Activated CD8-positive, alpha-beta memory T cell treated with anti-CD3 and anti-CD28 coated beads for 36 hours (primary cell): ENCODE measurements around the gene G3BP2. TPM values are rescaled to one million over a fixed set of nuclear protein-coding genes. Genes with fewer than 3 reads are reported as not detected.

Experiments
- CTCF ChIA-PET: fragments of 350-600 bp; sonication (Branson Sonifier 250); formaldehyde crosslinking; loops from one replicate; lab custom pipeline; 2021; ENCODE audit warnings: antibody characterized with exemption; lab: Charles Lee
- POLR2A ChIA-PET: fragments of 350-600 bp; sonication (Branson Sonifier 250); formaldehyde crosslinking; loops from one replicate; lab custom pipeline; 2021; ENCODE audit warnings: antibody characterized with exemption; lab: Charles Lee
- total RNA-seq, 2 experiments: library from RNA; stranded (reverse); gene quantifications; one replicate each; pipeline ENCODE4 v1.2.3, GENCODE V29; 2021

G3BP2 gene
- total RNA-seq, 2 experiments from 2014 or later: 195 to 201 TPM

- CTCF ChIA-PET: interaction anchor here (1.5 to 1.6 kb wide), 2 partner anchors 50 to 144 kb away, joined by 4 read pairs; no protein-coding TSS in a partner anchor
- POLR2A ChIA-PET: no interaction called here
Observed at GRCh38 chr4:75658876-75659275, 14.3 kb downstream of the G3BP2 start.

GRCh38 chr4:75655562-75655961 is 17.6 kb downstream of the G3BP2 start:
- CTCF ChIA-PET: interaction anchor here (0.9 to 1.5 kb wide), 2 partner anchors 10 to 53 kb away, joined by 3 to 4 read pairs; no protein-coding TSS in a partner anchor
- POLR2A ChIA-PET: interaction anchor here (0.9 to 1.1 kb wide), 2 partner anchors 13 to 17 kb away, joined by 3 to 4 read pairs; no protein-coding TSS in a partner anchor

- POLR2A ChIA-PET: interaction anchor here (1.1 kb wide), 1 partner anchor 18 kb away, joined by 4 read pairs; no protein-coding TSS in a partner anchor
- CTCF ChIA-PET: interaction anchor here (1.2 to 1.5 kb wide), 2 partner anchors 53 to 69 kb away, joined by 4 to 5 read pairs; partner anchors contain the start of gene USO1
Observed at GRCh38 chr4:75654905-75655304, 18.3 kb downstream of the G3BP2 start.

- ChIA-PET CTCF (interaction anchor here (0.6 to 1.5 kb wide), 4 partner anchors 54 to 622 kb away, joined by 3 to 5 read pairs (median 4); partner anchors contain the start of gene USO1), POLR2A (interaction anchor here (1.0 to 1.8 kb wide), 2 partner anchors 20 to 139 kb away, joined by 3 to 5 read pairs; partner anchors contain the start of gene THAP6)
Observed at GRCh38 chr4:75653845-75654503, 19.2 kb downstream of the G3BP2 start.

GRCh38 chr4:75644095-75644494 is 29.1 kb downstream of the G3BP2 start:
- ChIA-PET POLR2A (no interaction called here), CTCF (no interaction called here)

GRCh38 chr4:75643651-75644050 is 29.6 kb downstream of the G3BP2 start:
- ChIA-PET POLR2A (no interaction called here), CTCF (no interaction called here)

GRCh38 chr4:75639124-75639695 is 34.0 kb downstream of the G3BP2 start:
- ChIA-PET CTCF (no interaction called here), POLR2A (interaction anchor here (0.7 kb wide), 1 partner anchor 85 kb away, joined by 3 read pairs; the partner anchor contains the start of gene USO1)

- ChIA-PET POLR2A (no interaction called here), CTCF (interaction anchor here (0.6 kb wide), 1 partner anchor 8 kb away, joined by 5 read pairs; no protein-coding TSS in a partner anchor)
Observed at GRCh38 chr4:75637827-75638226, 35.4 kb downstream of the G3BP2 start.

GRCh38 chr4:75637176-75637575 is 36.0 kb downstream of the G3BP2 start:
- ChIA-PET POLR2A (no interaction called here), CTCF (interaction anchor here (0.6 kb wide), 1 partner anchor 8 kb away, joined by 5 read pairs; no protein-coding TSS in a partner anchor)

GRCh38 chr4:75634951-75635350 is 38.3 kb downstream of the G3BP2 start:
- POLR2A ChIA-PET: no interaction called here
- CTCF ChIA-PET: interaction anchor here (0.6 kb wide), 1 partner anchor 17 kb away, joined by 3 read pairs; no protein-coding TSS in a partner anchor

- CTCF ChIA-PET: no interaction called here
- POLR2A ChIA-PET: no interaction called here
Observed at GRCh38 chr4:75634281-75634680, 38.9 kb downstream of the G3BP2 start.

GRCh38 chr4:75633846-75634245 is 39.4 kb downstream of the G3BP2 start:
- ChIA-PET POLR2A (no interaction called here), CTCF (no interaction called here)

- POLR2A ChIA-PET: no interaction called here
- CTCF ChIA-PET: interaction anchor here (1.3 kb wide), 1 partner anchor 166 kb away, joined by 3 read pairs; no protein-coding TSS in a partner anchor
Observed at GRCh38 chr4:75630937-75631329, 42.3 kb downstream of the G3BP2 start.

- ChIA-PET CTCF (interaction anchor here (1.3 kb wide), 1 partner anchor 166 kb away, joined by 3 read pairs; no protein-coding TSS in a partner anchor), POLR2A (interaction anchor here (0.6 kb wide), 2 partner anchors 9 to 135 kb away, joined by 3 to 4 read pairs; no protein-coding TSS in a partner anchor)
Observed at GRCh38 chr4:75630174-75630936, 42.9 kb downstream of the G3BP2 start, which contains the start of gene CDKL2. CDKL2 (minus strand) TSS chr4:75630528; CDS start chr4:75625988, 4,540 bp downstream.

GRCh38 chr4:75629239-75629638 is 44.0 kb downstream of the G3BP2 start:
- CTCF ChIA-PET: interaction anchor here (0.7 kb wide), 1 partner anchor 8 kb away, joined by 5 read pairs; no protein-coding TSS in a partner anchor
- POLR2A ChIA-PET: no interaction called here

GRCh38 chr4:75623026-75623425 is 50.2 kb downstream of the G3BP2 start:
- POLR2A ChIA-PET: no interaction called here
- CTCF ChIA-PET: no interaction called here

GRCh38 chr4:75621715-75622114 is 51.5 kb downstream of the G3BP2 start:
- ChIA-PET POLR2A (interaction anchor here (0.7 kb wide), 1 partner anchor 98 kb away, joined by 3 read pairs; no protein-coding TSS in a partner anchor), CTCF (no interaction called here)

GRCh38 chr4:75612306-75612705 is 60.9 kb downstream of the G3BP2 start:
- ChIA-PET CTCF (interaction anchor here (0.6 kb wide), 1 partner anchor 9 kb away, joined by 3 read pairs; no protein-coding TSS in a partner anchor), POLR2A (no interaction called here)

- CTCF ChIA-PET: interaction anchor here (0.6 kb wide), 1 partner anchor 289 kb away, joined by 3 read pairs; no protein-coding TSS in a partner anchor
- POLR2A ChIA-PET: no interaction called here
Observed at GRCh38 chr4:75605928-75606327, 67.3 kb downstream of the G3BP2 start.
